H1 (cell line): Measurements from ENCODE around the gene MUC5AC. TPM values are rescaled to one million over a fixed set of nuclear protein-coding genes. Genes with fewer than 3 reads are reported as not detected.

Experiments used
- CTCF ChIA-PET: fragments of 300-600 bp; sonication (Branson Sonifier 250); formaldehyde crosslinking; loops from one replicate; lab custom pipeline; 2021; ENCODE audit not compliant: partially characterized antibody; lab: Charles Lee
- POLR2A ChIA-PET: fragments of 300-600 bp; sonication (Branson Sonifier 250); formaldehyde crosslinking; loops from one replicate; lab custom pipeline; 2021; ENCODE audit warnings: inconsistent platforms; ENCODE audit not compliant: partially characterized antibody; lab: Charles Lee
- DNase-seq, 2 experiments: peaks; one replicate each; pipeline versions ENCODE4 v3.0.0 to v3.0.0-alpha.2; 2010 to 2022; ENCODE audit warnings: low spot score in 2 of 2, low read depth in 1 of 2, mixed read lengths in 1 of 2
- FAIRE-seq: peaks from 2 replicates; lab custom pipeline; 2011; peaks lifted over from hg19 to GRCh38; lab: Jason Lieb, UNC
- H2AFZ ChIP-seq: 2 replicates; pipeline ENCODE4 v1.8.1; 2012; ENCODE audit warnings: low read length, inconsistent platforms
- H2AK5ac ChIP-seq: 2 replicates; pipeline ENCODE4 v1.6.1; 2013; ENCODE audit warnings: low read depth, low read length
- H2BK120ac ChIP-seq: replicated peaks from 2 replicates; pipeline ENCODE3; 2013; ENCODE audit warnings: low read depth, low read length, inconsistent platforms
- H2BK12ac ChIP-seq: 2 replicates; pipeline ENCODE4 v1.6.1; 2013; ENCODE audit warnings: low read depth, low read length
- H2BK15ac ChIP-seq: 2 replicates; pipeline ENCODE4 v1.6.1; 2013; ENCODE audit warnings: low read length
- H2BK20ac ChIP-seq: 2 replicates; pipeline ENCODE4 v1.6.1; 2013; ENCODE audit warnings: low read length
- H2BK5ac ChIP-seq: 2 replicates; pipeline ENCODE4 v1.6.1; 2013; ENCODE audit warnings: low read depth, low read length
- H3K14ac ChIP-seq: 2 replicates; pipeline ENCODE4 v1.6.1; 2013; ENCODE audit warnings: inconsistent platforms; ENCODE audit not compliant: insufficient read length
- H3K18ac ChIP-seq: 2 replicates; pipeline ENCODE4 v1.6.1; 2013; ENCODE audit warnings: low read length; ENCODE audit errors: extremely low read depth
- H3K23ac ChIP-seq: 2 replicates; pipeline ENCODE4 v1.6.1; 2013; ENCODE audit warnings: inconsistent platforms; ENCODE audit not compliant: insufficient read length
- H3K23me2 ChIP-seq: 2 replicates; pipeline ENCODE4 v1.6.1; 2013; ENCODE audit warnings: low read depth, low read length
- H3K27ac ChIP-seq: 2 replicates; pipeline ENCODE4 v1.6.1; 2011; ENCODE audit warnings: low read depth, low read length, inconsistent platforms
- H3K27me3 ChIP-seq, 4 experiments: replicated peaks in 1 of 4; 1 replicate in 1 of 4; 2 replicates in 3 of 4; pipeline versions ENCODE4 v1.6.1 to v1.8.1; 2011 to 2013; ENCODE audit warnings: low read length in 3 of 4, mild to moderate bottlenecking in 3 of 4, inconsistent platforms in 2 of 4, mixed read lengths in 2 of 4, moderate library complexity in 1 of 4; ENCODE audit not compliant: control insufficient read depth in 3 of 4, insufficient read depth in 3 of 4; ENCODE audit errors: extremely low read depth in 1 of 4
- H3K36me3 ChIP-seq, 4 experiments: 2 replicates each; pipeline versions ENCODE4 v1.6.1 to v1.8.1; 2011 to 2013; ENCODE audit warnings: mild to moderate bottlenecking in 4 of 4, low read length in 3 of 4, moderate library complexity in 2 of 4, control low read depth in 1 of 4, inconsistent platforms in 1 of 4; ENCODE audit not compliant: insufficient read depth in 4 of 4, control insufficient read depth in 2 of 4
- H3K4ac ChIP-seq: replicated peaks from 2 replicates; pipeline ENCODE3; 2013; ENCODE audit warnings: low read length, low read depth, mixed read lengths, inconsistent platforms; ENCODE audit not compliant: insufficient read length
- H3K4me1 ChIP-seq, 4 experiments: replicated peaks in 1 of 4; 1 replicate in 1 of 4; 2 replicates in 3 of 4; pipeline versions ENCODE4 v1.6.1 to v1.8.1; 2011 to 2013; ENCODE audit warnings: low read length in 3 of 4, inconsistent platforms in 2 of 4, mixed read lengths in 1 of 4; ENCODE audit not compliant: insufficient read depth in 4 of 4, control insufficient read depth in 3 of 4
- H3K4me2 ChIP-seq, 2 experiments: 2 replicates each; pipeline versions ENCODE4 v1.6.1 to v1.8.1; 2011 to 2013; ENCODE audit warnings: low read depth in 2 of 2, low read length in 2 of 2, control low read depth in 1 of 2, inconsistent platforms in 1 of 2, mild to moderate bottlenecking in 1 of 2; ENCODE audit not compliant: insufficient read depth in 1 of 2
- H3K4me3 ChIP-seq, 4 experiments: fragments of 200-600, 300-600 bp in 1 of 4; sonication (generic), shearing (Covaris generic), sonication (Bioruptor Twin) in 1 of 4; 2 replicates each; pipeline versions ENCODE4 v1.5.1 to v1.8.1; 2011 to 2016; ENCODE audit warnings: low read length in 4 of 4, low read depth in 3 of 4, control low read depth in 2 of 4, inconsistent platforms in 2 of 4, mild to moderate bottlenecking in 2 of 4, mixed read lengths in 1 of 4, moderate library complexity in 1 of 4; ENCODE audit not compliant: insufficient read depth in 2 of 4; ENCODE audit errors: extremely low read depth in 1 of 4
- H3K56ac ChIP-seq: replicated peaks from 2 replicates; pipeline ENCODE3; 2013; ENCODE audit warnings: low read depth, mild to moderate bottlenecking, mixed read lengths, low read length, inconsistent platforms; ENCODE audit not compliant: insufficient read length
- H3K79me1 ChIP-seq: 2 replicates; pipeline ENCODE4 v1.6.1; 2013; ENCODE audit warnings: low read depth, low read length, control low read depth
- H3K79me2 ChIP-seq, 2 experiments: 2 replicates each; pipeline versions ENCODE4 v1.6.1 to v1.8.1; 2012 to 2013; ENCODE audit warnings: low read length in 2 of 2, mild to moderate bottlenecking in 2 of 2, inconsistent platforms in 1 of 2; ENCODE audit not compliant: insufficient read depth in 2 of 2, control insufficient read depth in 1 of 2
- H3K9ac ChIP-seq, 4 experiments: replicated peaks in 1 of 4; 1 replicate in 1 of 4; 2 replicates in 3 of 4; pipeline versions ENCODE4 v1.6.1 to v1.8.1; 2011 to 2013; ENCODE audit warnings: low read depth in 3 of 4, low read length in 3 of 4, control low read depth in 2 of 4, mild to moderate bottlenecking in 2 of 4, moderate library complexity in 2 of 4, inconsistent platforms in 1 of 4; ENCODE audit errors: extremely low read depth in 1 of 4
- H3K9me3 ChIP-seq, 2 experiments: 2 replicates each; pipeline versions ENCODE4 v1.6.1 to v1.8.1; 2012 to 2013; ENCODE audit warnings: mild to moderate bottlenecking in 2 of 2, moderate library complexity in 2 of 2, control low read depth in 1 of 2, inconsistent platforms in 1 of 2, low read depth in 1 of 2, low read length in 1 of 2, mixed read lengths in 1 of 2; ENCODE audit not compliant: insufficient read depth in 2 of 2
- H4K20me1 ChIP-seq, 2 experiments: replicated peaks in 1 of 2; 2 replicates each; pipeline versions ENCODE3 to v1.8.1; 2011 to 2013; ENCODE audit warnings: inconsistent platforms in 2 of 2, low read length in 2 of 2, mild to moderate bottlenecking in 1 of 2; ENCODE audit not compliant: insufficient read depth in 2 of 2, control insufficient read depth in 1 of 2
- H4K5ac ChIP-seq: 2 replicates; pipeline ENCODE4 v1.6.1; 2013; ENCODE audit warnings: low read length, low read depth, mixed read lengths, inconsistent platforms; ENCODE audit not compliant: insufficient read length
- H4K8ac ChIP-seq: 2 replicates; pipeline ENCODE4 v1.8.0; 2013; ENCODE audit warnings: mild to moderate bottlenecking, moderate library complexity, low read length, inconsistent platforms; ENCODE audit not compliant: insufficient read depth; ENCODE audit errors: extremely low read depth
- H4K91ac ChIP-seq: replicated peaks from 2 replicates; pipeline ENCODE3; 2013; ENCODE audit warnings: low read length, mixed read lengths, inconsistent platforms; ENCODE audit not compliant: insufficient read length
- ATF2 ChIP-seq: IDR thresholded peaks from 2 replicates; pipeline ENCODE4 v1.6.1; 2012; ENCODE audit warnings: low read length, inconsistent platforms
- MAFK ChIP-seq: IDR thresholded peaks from 2 replicates; pipeline ENCODE4 v1.6.1; 2012; ENCODE audit warnings: low read depth, mild to moderate bottlenecking, improper control_type of control experiment, low read length
- TEAD4 ChIP-seq: IDR thresholded peaks from 2 replicates; pipeline ENCODE4 v1.6.1; 2012; ENCODE audit warnings: low read depth, low read length, inconsistent platforms, mixed read lengths
- WGBS, 2 experiments: shearing (Covaris generic) in 1 of 2; methylation state at CpG; one replicate each; pipeline versions ENCODE4 v1.1.6 to v1.1.7; 2013 to 2015; ENCODE audit warnings: low lambda C conversion rate in 2 of 2, mixed read lengths in 2 of 2, inconsistent platforms in 1 of 2, low coverage in 1 of 2, missing lambda C conversion rate in 1 of 2; ENCODE audit not compliant: insufficient replicate concordance in 2 of 2, insufficient coverage in 1 of 2, insufficient read length in 1 of 2; ENCODE audit errors: extremely low coverage in 1 of 2, missing lambda C conversion rate in 1 of 2; 5-methylcytosine and 5-hydroxymethylcytosine counted together
- polyA plus RNA-seq, 7 experiments: library from polyadenylated mRNA; depleted of rRNA in 3 of 7; stranded (reverse) in 5 of 7; unstranded in 2 of 7; fragments of >200 nt in 5 of 7; fragments of 200-250 nt in 2 of 7; gene quantifications; 1 replicate in 5 of 7; 2 replicates in 1 of 7; 4 replicates in 1 of 7; pipeline versions ENCODE4 v1.2.1 to v1.2.3, GENCODE V29; 2011 to 2013; ENCODE audit warnings: missing spikeins in 2 of 7, mixed read lengths in 2 of 7
- total RNA-seq: library from RNA; stranded (reverse); fragmentation: NEBNext Ultra II Directional; extraction: Animal tissue kit (Norgen Biotek cat#: 25700); gene quantifications from 2 replicates; pipeline ENCODE4 v1.2.1, GENCODE V29; 2021

The MUC5AC gene
- total and polyA plus RNA-seq, 2 of the 8 experiments (the other 6 are each of a cell fraction or from before 2014, with no cell fraction given) = not detected

GRCh38 chr11:1217151-1217550, 59.4 kb downstream of the MUC5AC start:
- Histone ChIP-seq H3K79me2 (no peaks in the 10 kb centered on the region), H3K14ac (no peak overlapping the region), H3K79me1 (no peaks in the 10 kb centered on the region), H4K20me1 (no peaks in the 10 kb centered on the region), H4K91ac (no peak overlapping the region), H3K27ac (no peak overlapping the region), H3K23me2 (no peaks in the 10 kb centered on the region), H3K23ac (no peak overlapping the region), H4K5ac (no peak overlapping the region), H3K36me3 (no peaks in the 10 kb centered on the region), H2BK12ac (no peak overlapping the region), H2BK5ac (no peak overlapping the region), H3K18ac (no peak overlapping the region), H3K4ac (no peak overlapping the region), H2AK5ac (no peak overlapping the region), H3K4me1 (no peaks in the 10 kb centered on the region), H2BK120ac (no peak overlapping the region), H3K27me3 (no peaks in the 10 kb centered on the region; a peak in 1 of 7 replicates), H3K4me2 (no peak overlapping the region), H4K8ac (no peak overlapping the region), H3K9ac (no peak overlapping the region), H3K56ac (no peak overlapping the region), H2BK15ac (no peak overlapping the region), H3K9me3 (peaks cover 0 to 3% of the 10 kb centered on the region in 2 experiments; a peak in 1 of 4 replicates), H3K4me3 (no peak overlapping the region)
- DNase-seq (peak in 1 of 2 experiments; percentile 19), FAIRE-seq (no peak)
- CTCF ChIA-PET = no interaction called here
- TF ChIP-seq MAFK (no peak), ATF2 (no peak), TEAD4 (no peak)
- TF ChIP-seq, all 59 proteins: peak for 0
- WGBS, 2 experiments = 90% methylated on average over 17 of the region's 17 CpGs; no CpG with 5 or more reads in 1 of the 2 experiments
- no peak overlapping the region for H2BK20ac ChIP-seq
- H2AFZ ChIP-seq = no peak overlapping the region
- POLR2A ChIA-PET = no interaction called here
